GM19043 (cell line): ENCODE data around the gene AHSP.
"Not testable (repeated sequence)": the region's sequence is repeated elsewhere in the genome, so short reads cannot be mapped to it uniquely, and the experiment has no call there.

Experiments used
- ATAC-seq: cut with Tn5 transposase; IDR thresholded peaks from one replicate; pipeline ENCODE4 v1.9.1; 2021; ENCODE audit warnings: low read depth; ENCODE audit not compliant: unreplicated experiment

The AHSP gene, protein sequence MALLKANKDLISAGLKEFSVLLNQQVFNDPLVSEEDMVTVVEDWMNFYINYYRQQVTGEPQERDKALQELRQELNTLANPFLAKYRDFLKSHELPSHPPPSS

GRCh38 chr16:31527734-31528274, at the start of gene AHSP:
Gene AHSP, plus strand, starts transcription at chr16:31527900. Its CDS starts 240 bp downstream, at chr16:31528140.
- no peak for ATAC-seq

DNA sequence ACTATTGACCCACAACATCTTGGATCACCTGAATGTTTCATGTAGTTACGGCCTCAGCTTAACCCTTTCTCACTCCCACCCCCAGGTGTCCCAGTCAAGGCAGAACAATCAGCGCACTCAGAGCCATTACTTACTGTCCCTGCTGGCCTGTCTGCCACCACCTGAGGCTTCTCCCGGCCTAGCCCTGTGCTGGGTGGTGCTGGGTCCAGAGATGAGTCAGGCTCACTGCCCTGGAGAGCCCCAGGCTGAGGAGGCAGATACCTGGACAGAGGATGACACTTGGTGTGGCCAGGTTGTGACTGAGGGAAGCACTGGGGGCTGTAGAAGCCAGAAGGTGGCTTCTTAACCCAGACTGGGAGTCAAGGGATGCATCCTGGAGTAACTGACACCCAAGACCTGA, 48.7 kb upstream of the AHSP start:
- ATAC-seq = no peak

- ATAC-seq = no peak
Measured at GRCh38 chr16:31479751-31480150, 47.9 kb upstream of the AHSP start.

DNA sequence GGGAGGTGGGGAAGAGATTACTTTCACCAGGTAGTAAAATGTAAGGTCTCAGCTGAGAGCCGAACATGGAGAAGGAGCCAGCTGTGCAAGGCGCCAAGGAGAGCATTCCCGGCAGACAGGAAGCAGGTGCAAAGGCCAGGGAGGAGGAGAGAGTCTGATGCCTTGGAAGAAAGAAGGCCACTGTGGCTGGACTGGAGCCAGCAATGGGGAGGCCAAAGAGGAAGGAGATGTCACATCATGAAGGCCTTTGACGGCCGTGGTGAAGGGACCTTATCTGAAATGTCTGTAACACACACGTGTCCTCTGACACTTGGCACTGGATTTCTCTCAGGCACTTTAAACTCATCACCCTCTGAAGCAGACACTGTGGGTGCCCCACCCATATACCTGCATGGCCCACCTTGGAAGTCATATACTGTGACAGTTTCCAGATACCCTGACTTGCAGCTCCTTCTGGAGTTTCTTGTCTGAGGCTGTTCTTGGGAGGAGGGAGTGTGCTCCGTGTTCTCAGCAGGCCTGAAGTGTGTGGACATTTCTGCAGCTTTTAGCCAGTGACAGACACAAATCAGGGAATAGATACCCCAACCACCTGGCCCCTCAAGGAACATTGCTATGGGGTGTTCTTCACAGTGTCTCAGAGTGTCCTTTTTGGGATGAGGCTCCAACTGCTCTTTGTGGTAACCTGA, 46.7 kb upstream of the AHSP start:
- ATAC-seq = no peak

DNA sequence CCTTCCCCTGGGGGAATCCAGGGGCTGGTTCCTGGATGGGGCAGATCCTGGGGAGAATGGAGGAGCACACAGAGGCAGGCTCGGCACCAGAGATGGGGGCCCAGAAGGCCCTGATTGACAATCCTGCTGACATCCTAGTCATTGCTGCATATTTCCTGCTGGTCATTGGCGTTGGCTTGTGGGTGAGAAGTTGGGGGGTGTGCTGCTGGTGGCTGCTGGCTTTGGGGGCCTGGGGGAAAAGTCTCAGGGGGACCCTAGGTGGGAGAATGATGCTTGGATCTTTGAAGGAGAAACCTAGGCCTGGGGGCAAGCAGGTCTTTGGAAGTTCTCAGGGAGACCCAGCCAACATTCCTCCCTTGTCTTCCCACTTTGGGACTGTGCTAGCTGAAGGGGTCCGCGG, 44.6 kb upstream of the AHSP start, which contains the start of gene SLC5A2:
TSS of gene SLC5A2 (plus strand) at position 43 of the 400 bp plus-strand sequence. CDS start at position 57, 14 bp downstream.
- no peak for ATAC-seq

- not testable (repeated sequence) for ATAC-seq
Measured at GRCh38 chr16:31484048-31484447, 43.7 kb upstream of the AHSP start.

DNA sequence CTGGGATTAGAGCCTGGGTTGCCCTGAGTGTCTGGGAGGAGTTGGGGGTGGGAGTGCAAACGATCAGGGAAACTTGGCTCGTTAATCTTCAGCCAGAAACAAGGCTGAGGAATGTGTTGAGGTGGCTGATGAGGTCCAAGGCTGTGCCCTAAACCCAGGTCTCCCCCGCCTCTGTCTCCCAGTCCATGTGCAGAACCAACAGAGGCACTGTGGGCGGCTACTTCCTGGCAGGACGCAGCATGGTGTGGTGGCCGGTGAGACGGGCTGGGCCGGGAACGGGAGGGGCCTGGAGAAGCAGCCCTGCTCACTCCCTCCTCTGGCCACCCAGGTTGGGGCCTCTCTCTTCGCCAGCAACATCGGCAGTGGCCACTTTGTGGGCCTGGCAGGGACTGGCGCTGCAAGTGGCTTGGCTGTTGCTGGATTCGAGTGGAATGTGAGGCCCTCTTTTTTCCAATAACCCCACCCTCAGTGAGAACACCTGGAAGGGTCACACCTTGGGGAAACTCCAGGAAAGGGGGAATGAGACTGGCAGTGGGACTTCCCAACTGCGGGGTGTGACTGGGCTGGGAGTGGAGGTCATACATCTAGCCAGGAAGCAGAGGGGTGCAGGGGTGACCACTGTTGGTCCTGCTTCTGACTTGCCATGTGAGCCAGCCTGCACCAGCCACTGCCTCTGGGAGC, 43.1 kb upstream of the AHSP start:
- ATAC-seq = no peak

GRCh38 chr16:31485571-31485970, 42.1 kb upstream of the AHSP start:
- no peak for ATAC-seq

DNA sequence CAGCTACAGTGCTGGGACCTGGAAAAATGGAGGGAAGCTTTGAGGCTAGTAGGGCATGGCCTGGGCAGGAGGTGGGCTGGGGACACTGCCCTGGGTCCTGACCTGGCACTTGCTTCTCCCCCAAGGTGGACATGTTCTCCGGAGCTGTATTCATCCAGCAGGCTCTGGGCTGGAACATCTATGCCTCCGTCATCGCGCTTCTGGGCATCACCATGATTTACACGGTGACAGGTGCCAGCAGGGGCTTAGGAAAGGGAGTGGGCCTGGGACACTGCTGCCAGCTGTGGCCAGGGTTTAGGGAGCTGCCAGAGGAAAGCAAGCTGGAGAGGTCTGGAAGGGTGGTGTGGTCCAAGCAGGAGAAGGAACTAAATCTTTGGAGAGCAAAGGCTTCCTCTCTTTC, 41.7 kb upstream of the AHSP start:
- ATAC-seq = no peak

DNA sequence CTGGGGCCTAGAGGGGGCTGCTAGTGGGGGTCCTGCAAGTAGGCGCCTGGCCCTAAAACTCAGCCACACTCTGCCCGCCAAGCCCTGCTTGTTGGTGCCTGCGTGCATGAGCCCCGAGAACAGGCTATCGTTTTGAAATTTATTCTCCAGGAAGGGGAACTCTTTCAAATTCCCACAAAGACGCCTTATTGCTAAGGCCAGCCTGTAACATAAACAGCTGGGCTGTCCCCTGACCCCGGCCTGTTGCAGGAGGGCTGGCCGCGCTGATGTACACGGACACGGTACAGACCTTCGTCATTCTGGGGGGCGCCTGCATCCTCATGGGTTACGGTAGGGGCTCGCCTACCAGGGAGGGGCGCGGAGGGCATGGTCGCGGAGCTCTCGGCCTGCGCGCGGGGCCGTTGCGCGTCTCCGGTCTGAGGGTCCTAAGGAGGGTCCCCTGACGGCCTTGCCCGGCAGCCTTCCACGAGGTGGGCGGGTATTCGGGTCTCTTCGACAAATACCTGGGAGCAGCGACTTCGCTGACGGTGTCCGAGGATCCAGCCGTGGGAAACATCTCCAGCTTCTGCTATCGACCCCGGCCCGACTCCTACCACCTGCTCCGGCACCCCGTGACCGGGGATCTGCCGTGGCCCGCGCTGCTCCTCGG, 40.5 kb upstream of the AHSP start:
- ATAC-seq = no peak

- peak; percentile 82 for ATAC-seq
Measured at GRCh38 chr16:31487720-31488467, 39.8 kb upstream of the AHSP start.

DNA sequence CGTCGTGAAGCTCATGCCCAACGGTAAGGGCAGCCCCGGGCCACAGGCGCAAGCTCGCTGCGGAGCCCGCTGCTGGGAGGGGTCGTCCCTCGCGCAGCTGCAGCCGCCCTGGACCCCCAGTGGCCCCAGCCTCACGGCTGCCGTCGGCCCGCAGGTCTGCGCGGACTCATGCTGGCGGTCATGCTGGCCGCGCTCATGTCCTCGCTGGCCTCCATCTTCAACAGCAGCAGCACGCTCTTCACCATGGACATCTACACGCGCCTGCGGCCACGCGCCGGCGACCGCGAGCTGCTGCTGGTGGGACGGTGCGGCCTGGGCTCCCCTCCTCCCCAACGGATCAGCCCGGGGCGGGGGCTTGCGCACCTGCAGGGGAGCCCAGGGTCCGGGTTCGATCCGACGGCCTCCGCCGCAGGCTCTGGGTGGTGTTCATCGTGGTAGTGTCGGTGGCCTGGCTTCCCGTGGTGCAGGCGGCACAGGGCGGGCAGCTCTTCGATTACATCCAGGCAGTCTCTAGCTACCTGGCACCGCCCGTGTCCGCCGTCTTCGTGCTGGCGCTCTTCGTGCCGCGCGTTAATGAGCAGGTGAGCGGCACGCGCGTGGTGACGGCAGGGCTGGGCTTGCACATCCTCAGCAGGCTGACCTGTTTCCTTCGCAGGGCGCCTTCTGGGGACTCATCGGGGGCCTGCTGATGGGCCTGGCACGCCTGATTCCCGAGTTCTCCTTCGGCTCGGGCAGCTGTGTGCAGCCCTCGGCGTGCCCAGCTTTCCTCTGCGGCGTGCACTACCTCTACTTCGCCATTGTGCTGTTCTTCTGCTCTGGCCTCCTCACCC, 39.0 kb upstream of the AHSP start:
- ATAC-seq = no peak

DNA sequence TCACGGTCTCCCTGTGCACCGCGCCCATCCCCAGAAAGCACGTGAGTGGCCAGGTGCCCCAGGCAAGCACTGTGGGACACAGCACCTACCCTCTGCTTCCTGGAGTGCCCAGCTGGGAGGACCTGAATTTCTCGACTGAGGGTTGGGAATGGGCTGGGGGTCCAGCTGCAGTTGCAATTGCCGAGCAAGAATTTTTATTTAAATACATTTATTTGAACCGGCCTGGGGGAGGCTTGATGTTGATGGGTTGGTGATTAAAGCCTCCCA, 38.5 kb upstream of the AHSP start:
- no peak for ATAC-seq

DNA sequence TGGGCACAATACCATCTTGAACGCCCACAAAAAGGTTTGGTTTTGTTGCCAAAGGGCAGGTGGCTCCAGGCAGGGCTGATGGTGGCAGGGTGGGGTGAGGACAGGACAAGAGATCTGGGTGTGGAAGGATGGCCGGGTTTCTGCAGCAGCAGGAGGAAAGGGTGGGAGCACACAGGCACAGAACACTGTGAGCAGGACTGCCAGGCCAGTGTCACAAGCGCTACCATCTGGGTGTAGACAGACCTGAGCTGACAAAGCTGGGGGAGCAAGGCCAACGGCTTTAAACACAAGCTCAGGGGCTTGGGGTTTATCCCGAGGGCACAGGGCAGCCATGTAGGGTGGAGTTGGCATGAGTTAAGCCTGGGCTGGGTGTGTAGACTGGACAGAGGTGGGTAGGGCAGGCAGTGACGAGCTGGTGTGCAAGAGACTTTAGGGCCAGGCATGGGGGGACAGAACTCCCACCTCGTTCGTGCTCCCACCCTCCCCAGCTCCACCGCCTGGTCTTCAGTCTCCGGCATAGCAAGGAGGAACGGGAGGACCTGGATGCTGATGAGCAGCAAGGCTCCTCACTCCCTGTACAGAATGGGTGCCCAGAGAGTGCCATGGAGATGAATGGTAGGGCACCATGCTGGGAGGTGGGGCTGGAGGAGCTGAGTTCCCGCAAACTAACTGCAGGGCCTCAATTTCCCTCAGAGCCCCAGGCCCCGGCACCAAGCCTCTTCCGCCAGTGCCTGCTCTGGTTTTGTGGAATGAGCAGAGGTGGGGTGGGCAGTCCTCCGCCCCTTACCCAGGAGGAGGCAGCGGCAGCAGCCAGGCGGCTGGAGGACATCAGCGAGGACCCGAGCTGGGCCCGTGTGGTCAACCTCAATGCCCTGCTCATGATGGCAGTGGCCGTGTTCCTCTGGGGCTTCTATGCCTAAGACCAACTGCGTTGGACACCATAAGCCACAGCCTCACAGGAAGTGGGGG, 37.8 kb upstream of the AHSP start:
- no peak for ATAC-seq

DNA sequence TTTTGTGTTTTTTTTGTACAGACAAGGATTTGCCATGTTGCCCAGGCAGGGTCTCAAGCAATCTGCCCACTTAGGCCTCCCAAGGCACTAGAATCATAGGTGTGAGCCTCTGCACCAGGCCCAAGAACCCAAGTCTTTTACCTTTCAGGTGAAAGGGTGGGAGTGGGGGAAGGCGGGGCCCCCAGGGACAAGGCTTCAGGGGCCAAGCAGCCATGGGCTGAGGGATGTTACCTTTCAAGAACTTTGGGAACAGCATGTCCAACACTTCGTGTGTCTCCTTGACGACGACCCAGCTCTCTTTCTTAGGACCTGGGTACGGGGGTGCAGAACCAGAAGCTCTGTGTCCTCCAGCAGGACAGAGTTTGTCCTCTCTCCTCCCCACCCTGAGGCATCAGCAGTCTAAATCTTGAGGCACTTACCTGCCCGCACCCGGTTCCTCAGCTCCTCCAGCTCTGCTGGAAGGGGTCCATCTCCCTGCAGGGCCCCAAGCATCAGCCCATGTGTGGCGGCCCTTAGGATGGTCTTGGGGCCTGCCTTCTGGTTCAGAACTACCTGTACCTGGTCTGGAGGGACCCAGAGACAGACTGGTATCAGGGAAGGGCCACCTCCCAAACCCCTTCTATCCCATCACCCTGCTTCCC, 35.8 kb upstream of the AHSP start:
- ATAC-seq = no peak

DNA sequence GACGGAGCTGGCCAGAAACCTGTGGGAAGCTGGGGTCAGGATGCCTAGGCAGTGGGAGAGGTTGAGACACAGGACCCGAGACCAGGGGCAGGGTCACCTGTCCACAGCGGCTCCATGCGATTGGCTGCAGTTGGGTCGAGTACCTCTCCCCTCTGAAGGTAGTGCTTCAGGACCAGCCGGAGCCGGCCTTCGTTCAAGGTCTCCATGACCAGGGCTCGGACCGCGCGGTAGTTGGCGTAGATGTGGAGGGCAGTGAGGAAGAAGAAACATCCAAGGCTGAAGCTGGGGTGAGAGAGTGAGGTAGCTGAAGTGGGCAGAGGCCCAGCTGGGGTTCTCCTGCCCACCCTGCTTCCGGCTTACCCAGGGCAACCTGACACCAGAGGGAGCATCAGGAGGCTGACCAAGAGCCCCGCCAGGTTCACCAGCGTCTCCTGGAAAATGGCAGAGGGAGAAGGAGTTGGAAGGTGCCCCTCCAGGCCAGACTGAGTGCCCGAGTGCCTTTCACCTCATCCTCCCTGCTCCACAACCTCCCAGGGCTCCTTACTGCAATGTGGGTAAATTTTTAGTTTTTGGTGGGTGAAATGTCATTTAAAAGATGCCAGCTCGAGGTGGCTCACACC, 34.1 kb upstream of the AHSP start:
- ATAC-seq = no peak

DNA sequence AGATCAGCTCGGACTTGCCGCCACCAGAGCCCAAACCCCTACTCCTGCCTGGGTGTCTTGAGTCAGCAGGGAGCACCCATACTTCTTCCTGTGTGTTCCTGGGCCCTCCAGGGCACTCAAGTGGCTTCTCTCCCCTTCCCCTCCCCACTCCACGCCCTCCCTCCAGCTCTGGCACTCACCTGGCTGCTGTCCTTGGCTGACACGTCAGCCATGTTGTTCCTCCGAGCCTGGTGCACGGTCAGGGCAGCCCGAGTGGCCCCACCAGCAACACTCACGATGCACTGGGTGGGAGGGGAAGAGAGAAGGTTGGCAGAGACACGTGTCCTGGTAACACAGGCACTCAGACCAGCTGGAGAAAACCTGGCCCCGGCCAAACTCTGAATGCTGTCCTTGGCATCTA, 31.0 kb upstream of the AHSP start:
- no peak for ATAC-seq

DNA sequence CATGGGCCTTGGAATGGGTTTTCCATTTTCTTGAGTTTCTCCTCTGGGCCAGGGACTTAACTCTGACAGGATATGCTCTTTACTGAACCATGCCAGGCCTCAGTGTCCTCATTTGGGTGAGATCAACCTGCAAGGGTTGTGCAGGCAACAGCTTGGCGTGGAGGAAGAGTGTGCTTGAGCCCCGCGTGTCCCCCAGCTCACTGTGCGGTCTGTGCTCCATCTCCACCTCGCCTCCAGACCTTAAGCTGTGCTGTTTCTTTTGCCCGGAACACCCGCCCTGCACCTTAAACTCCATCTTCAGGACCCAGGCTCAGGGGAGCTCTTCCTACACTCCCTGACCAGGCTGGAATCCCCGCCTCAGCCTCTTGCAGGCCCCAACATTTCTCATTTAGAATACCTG, 29.2 kb upstream of the AHSP start:
- ATAC-seq = no peak
